ENCODE data around the gene SKOR2. TPM values are rescaled to one million over a fixed set of nuclear protein-coding genes. Genes with fewer than 3 reads are reported as not detected.

SKOR2 gene
- total RNA-seq, 1 donor from 2014 or later = not detected

DNA sequence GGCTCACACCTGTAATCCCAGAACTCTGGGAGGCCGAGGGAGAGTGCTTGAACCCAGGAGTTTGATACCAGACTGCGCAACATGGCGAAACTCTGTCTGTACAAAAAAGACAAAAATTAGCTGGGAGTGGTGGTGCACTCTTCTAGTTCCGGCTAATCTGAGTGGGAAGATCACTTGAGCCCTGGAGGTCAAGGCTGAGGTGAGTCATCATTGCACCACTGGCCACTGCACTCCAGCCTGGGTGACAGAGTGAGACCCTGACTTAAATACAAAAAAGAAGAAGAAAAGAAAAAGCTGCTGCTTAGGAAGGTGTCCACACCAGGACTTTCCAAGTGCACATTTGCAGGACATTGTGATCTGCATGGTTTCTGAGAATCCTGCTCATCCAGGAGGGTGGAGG lies 16.4 kb downstream of the SKOR2 start:
- no peak overlapping the region for H3K27ac ChIP-seq
- H3K27me3 ChIP-seq = no peaks in the 10 kb centered on the region
- no peak for DNase-seq (ENCODE audit: low spot score in 2 of 2)
- TF ChIP-seq, protein P1, sequence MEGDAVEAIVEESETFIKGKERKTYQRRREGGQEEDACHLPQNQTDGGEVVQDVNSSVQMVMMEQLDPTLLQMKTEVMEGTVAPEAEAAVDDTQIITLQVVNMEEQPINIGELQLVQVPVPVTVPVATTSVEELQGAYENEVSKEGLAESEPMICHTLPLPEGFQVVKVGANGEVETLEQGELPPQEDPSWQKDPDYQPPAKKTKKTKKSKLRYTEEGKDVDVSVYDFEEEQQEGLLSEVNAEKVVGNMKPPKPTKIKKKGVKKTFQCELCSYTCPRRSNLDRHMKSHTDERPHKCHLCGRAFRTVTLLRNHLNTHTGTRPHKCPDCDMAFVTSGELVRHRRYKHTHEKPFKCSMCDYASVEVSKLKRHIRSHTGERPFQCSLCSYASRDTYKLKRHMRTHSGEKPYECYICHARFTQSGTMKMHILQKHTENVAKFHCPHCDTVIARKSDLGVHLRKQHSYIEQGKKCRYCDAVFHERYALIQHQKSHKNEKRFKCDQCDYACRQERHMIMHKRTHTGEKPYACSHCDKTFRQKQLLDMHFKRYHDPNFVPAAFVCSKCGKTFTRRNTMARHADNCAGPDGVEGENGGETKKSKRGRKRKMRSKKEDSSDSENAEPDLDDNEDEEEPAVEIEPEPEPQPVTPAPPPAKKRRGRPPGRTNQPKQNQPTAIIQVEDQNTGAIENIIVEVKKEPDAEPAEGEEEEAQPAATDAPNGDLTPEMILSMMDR (IDR thresholded peaks at IDR 0.05) = no peak
- intact Hi-C loops (cut with DNase I) = no loop called here
- no peaks in the 10 kb centered on the region for H3K4me1 ChIP-seq
- no peaks in the 10 kb centered on the region for H3K9me3 ChIP-seq
- H3K4me3 ChIP-seq = no peak overlapping the region
- no peaks in the 10 kb centered on the region for H3K36me3 ChIP-seq

DNA sequence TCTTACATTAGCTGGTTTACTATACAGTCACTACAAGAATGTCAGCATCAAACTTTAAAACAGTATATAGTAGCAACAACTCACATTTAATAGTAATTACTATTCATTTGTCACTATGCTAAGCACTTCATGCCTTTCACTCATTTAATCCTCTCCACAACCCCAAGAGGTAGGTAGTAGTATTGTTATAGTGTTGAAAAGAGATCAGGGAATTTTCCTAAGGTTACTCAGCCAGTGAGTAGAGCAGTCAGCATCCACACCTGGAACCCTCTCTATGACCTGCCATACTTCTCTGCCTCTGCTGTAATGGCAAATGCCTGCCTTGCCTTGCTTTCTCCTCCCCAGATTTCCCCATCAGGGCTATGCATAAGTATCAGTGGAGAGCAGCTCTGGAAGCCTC lies 24.8 kb downstream of the SKOR2 start:
- no peaks in the 10 kb centered on the region for H3K36me3 ChIP-seq
- no peak overlapping the region for H3K27ac ChIP-seq
- H3K4me3 ChIP-seq = no peak overlapping the region
- no peaks in the 10 kb centered on the region for H3K4me1 ChIP-seq
- TF ChIP-seq, protein P1 (IDR thresholded peaks at IDR 0.05) = no peak
- H3K9me3 ChIP-seq = no peaks in the 10 kb centered on the region
- no peaks in the 10 kb centered on the region for H3K27me3 ChIP-seq
- intact Hi-C loops (cut with DNase I) = no loop called here
- no peak for DNase-seq (ENCODE audit: low spot score in 2 of 2)

DNA sequence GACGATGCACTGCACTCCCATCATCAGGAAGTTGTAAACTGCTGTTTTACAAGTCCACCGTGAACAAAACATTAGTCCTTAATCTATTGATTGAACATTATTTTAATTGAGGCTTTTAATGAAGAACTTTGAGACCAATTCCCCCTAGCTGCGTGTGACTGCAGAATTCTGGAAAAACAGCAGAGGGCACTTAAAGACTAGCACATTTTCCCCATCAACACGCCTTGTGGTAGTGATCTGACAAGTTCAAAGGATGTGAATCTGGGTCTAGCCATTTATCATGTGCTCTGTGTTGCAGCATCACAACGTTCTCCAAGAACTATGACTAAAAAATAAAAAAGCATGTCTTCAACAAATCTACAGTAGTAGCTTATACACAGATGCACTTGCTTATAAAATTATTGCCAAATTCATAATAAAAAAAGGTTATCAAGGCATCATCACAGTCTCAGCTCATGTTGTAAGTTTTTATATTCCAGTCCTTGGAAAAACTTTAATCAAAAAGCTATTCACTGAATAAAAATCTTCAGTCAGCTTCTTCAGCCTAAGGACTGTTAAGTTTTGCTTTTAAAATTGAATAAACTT lies 35.8 kb downstream of the SKOR2 start:
- Histone ChIP-seq H3K27ac (no peak overlapping the region), H3K4me3 (no peak overlapping the region), H3K36me3 (no peaks in the 10 kb centered on the region), H3K27me3 (no peaks in the 10 kb centered on the region), H3K9me3 (no peaks in the 10 kb centered on the region), H3K4me1 (no peaks in the 10 kb centered on the region)
- intact Hi-C loops (cut with DNase I) = loop anchor here (5.0 kb wide), 1 partner anchor 532 kb away; no protein-coding TSS in a partner anchor
- TF ChIP-seq, protein P1 (IDR thresholded peaks at IDR 0.05) = peak in 2 of 3 experiments; percentile 18 to 34
- no peak for DNase-seq (ENCODE audit: low spot score in 2 of 2)

DNA sequence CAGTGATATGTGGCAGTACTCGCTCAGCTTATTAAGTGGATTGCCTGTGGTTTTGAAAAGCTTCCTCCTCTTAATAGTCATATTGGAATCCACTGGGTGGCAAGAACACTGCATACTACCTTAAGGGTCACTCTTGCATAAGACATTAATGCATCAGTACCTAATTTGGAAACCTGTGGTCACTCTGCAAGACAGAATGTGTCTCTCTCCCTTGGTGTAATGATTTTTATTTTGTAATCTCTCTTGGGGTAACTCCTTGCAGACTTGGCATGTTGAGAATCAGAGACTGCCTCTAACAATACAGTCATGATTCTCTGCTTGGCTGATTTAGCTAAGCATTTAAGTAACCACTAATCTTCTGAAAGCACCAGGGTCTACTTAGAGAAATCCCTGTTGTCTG lies 42.3 kb downstream of the SKOR2 start:
- Histone ChIP-seq H3K27me3 (no peaks in the 10 kb centered on the region), H3K9me3 (no peaks in the 10 kb centered on the region), H3K4me1 (no peaks in the 10 kb centered on the region), H3K4me3 (no peak overlapping the region), H3K36me3 (no peaks in the 10 kb centered on the region), H3K27ac (no peak overlapping the region)
- DNase-seq (ENCODE audit: low spot score in 2 of 2) = no peak
- TF ChIP-seq, protein P1 (IDR thresholded peaks at IDR 0.05) = no peak
- intact Hi-C loops (cut with DNase I) = no loop called here

DNA sequence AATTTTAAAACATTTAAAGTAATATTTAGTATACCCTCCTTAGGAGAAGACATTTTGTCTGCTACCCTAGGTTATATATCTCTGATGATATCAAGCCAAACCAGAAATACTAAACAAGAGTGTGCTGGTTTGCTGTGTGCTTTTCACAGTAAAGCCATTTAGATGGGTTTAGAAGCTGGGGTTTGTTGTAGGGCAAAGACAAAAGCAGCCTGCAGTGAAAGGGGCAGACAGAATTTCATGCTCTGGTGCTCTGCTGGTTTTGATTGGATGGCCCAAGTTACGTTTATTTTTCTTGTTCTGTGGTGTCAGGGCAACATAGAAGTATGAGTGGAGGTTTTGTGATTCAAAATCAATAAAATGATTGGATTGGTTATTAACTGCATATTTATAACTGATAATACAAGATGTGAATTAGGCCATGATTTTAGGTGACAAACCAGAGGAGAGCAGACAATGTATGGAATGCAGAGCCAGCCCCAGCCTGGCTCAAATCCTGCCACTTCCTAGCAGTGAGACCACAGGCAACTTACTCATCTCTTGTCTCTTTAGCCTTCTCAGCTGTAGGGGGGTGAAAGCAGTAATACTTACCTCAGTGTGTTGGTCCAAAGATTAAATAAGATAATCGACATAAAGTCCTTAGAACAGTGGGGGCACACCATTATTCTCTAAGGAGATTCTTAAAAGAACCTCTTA lies 44.4 kb downstream of the SKOR2 start:
- no peaks in the 10 kb centered on the region for H3K4me1 ChIP-seq

More for the DNA sequence above, 44.4 kb downstream of the SKOR2 start:
- H3K27me3 ChIP-seq = no peaks in the 10 kb centered on the region
- TF ChIP-seq, protein P1 (IDR thresholded peaks at IDR 0.05) = no peak
- no peaks in the 10 kb centered on the region for H3K9me3 ChIP-seq
- H3K4me3 ChIP-seq = no peak overlapping the region
- no peaks in the 10 kb centered on the region for H3K36me3 ChIP-seq
- H3K27ac ChIP-seq = no peak overlapping the region
- intact Hi-C loops (cut with DNase I) = no loop called here
- DNase-seq (ENCODE audit: low spot score in 2 of 2) = no peak

Data from ascending aorta (tissue), 2 donors.